OCI-LY1 (cell line): Measurements from ENCODE around the gene MRPL54.

Source experiments
- EZH2 ChIP-seq: fragments of 200-600 bp; sonication (generic), shearing (Covaris generic); IDR thresholded peaks from 2 replicates; pipeline ENCODE4 v1.8.0; 2017; ENCODE audit warnings: borderline replicate concordance, mixed run types, mild to moderate bottlenecking, antibody characterized with exemption, low read length, moderate library complexity, mixed read lengths
- TF ChIP-seq, protein P1 (sequence below): fragments of 200-600 bp; sonication (generic), shearing (Covaris generic); IDR thresholded peaks from 2 replicates; pipeline ENCODE4 v1.5.1; 2017; ENCODE audit warnings: mild to moderate bottlenecking, antibody characterized with exemption, low read length, moderate library complexity, mixed read lengths

DNA sequence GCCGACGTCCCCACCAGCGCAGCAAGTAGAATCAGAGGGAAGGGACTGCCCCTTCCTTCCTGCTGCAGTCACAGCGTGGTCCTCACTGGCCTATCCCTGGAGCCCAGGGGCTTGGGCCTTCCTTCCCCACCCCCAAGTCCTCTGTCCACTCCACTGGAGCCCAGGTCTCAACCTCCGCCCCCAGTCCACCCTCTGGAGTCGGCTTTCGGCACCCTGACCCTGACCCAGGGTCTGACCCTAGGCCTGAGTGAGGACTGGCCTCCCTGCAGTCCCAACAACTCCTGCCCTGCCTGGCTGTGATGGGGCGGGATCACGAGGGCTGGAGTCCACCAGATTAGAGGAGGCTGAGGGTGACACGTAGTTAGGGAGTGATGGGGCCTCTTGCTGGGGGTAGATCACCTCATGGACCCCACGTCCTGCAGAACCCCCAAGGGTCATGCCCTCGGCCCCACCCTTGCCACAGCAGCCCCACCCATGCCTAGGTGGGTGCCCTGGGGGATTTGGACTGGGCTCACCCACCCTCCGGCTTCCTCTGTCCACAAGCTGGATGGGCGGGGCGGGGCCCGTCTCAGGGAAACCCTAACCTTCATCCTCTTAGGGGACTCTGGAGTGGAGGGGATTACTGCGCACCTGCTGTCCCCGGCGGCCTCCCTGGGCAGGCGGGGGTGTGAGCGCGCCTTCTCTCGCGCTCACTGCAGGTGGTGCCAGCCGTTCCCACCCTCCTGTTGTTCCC lies 5.7 kb downstream of the MRPL54 start:
- TF ChIP-seq, protein P1, sequence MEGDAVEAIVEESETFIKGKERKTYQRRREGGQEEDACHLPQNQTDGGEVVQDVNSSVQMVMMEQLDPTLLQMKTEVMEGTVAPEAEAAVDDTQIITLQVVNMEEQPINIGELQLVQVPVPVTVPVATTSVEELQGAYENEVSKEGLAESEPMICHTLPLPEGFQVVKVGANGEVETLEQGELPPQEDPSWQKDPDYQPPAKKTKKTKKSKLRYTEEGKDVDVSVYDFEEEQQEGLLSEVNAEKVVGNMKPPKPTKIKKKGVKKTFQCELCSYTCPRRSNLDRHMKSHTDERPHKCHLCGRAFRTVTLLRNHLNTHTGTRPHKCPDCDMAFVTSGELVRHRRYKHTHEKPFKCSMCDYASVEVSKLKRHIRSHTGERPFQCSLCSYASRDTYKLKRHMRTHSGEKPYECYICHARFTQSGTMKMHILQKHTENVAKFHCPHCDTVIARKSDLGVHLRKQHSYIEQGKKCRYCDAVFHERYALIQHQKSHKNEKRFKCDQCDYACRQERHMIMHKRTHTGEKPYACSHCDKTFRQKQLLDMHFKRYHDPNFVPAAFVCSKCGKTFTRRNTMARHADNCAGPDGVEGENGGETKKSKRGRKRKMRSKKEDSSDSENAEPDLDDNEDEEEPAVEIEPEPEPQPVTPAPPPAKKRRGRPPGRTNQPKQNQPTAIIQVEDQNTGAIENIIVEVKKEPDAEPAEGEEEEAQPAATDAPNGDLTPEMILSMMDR, result no peak
- no peak for TF ChIP-seq EZH2
